H1 (cell line): Measurements from ENCODE around the gene EFCAB10. TPM values are rescaled to one million over a fixed set of nuclear protein-coding genes. Genes with fewer than 3 reads are reported as not detected.
"Not testable (repeated sequence)": the region's sequence is repeated elsewhere in the genome, so short reads cannot be mapped to it uniquely, and the experiment has no call there.

ENCODE experiments used
- CTCF ChIA-PET: fragments of 300-600 bp; sonication (Branson Sonifier 250); formaldehyde crosslinking; loops from one replicate; lab custom pipeline; 2021; ENCODE audit not compliant: partially characterized antibody; lab: Charles Lee
- POLR2A ChIA-PET: fragments of 300-600 bp; sonication (Branson Sonifier 250); formaldehyde crosslinking; loops from one replicate; lab custom pipeline; 2021; ENCODE audit warnings: inconsistent platforms; ENCODE audit not compliant: partially characterized antibody; lab: Charles Lee
- DNase-seq, 2 experiments: peaks; one replicate each; pipeline versions ENCODE4 v3.0.0 to v3.0.0-alpha.2; 2010 to 2022; ENCODE audit warnings: low spot score in 2 of 2, low read depth in 1 of 2, mixed read lengths in 1 of 2
- FAIRE-seq: peaks from 2 replicates; lab custom pipeline; 2011; peaks lifted over from hg19 to GRCh38; lab: Jason Lieb, UNC
- H2AFZ ChIP-seq: 2 replicates; pipeline ENCODE4 v1.8.1; 2012; ENCODE audit warnings: low read length, inconsistent platforms
- H2AK5ac ChIP-seq: 2 replicates; pipeline ENCODE4 v1.6.1; 2013; ENCODE audit warnings: low read depth, low read length
- H2BK120ac ChIP-seq: replicated peaks from 2 replicates; pipeline ENCODE3; 2013; ENCODE audit warnings: low read depth, low read length, inconsistent platforms
- H2BK12ac ChIP-seq: 2 replicates; pipeline ENCODE4 v1.6.1; 2013; ENCODE audit warnings: low read depth, low read length
- H2BK15ac ChIP-seq: 2 replicates; pipeline ENCODE4 v1.6.1; 2013; ENCODE audit warnings: low read length
- H2BK20ac ChIP-seq: 2 replicates; pipeline ENCODE4 v1.6.1; 2013; ENCODE audit warnings: low read length
- H2BK5ac ChIP-seq: 2 replicates; pipeline ENCODE4 v1.6.1; 2013; ENCODE audit warnings: low read depth, low read length
- H3K14ac ChIP-seq: 2 replicates; pipeline ENCODE4 v1.6.1; 2013; ENCODE audit warnings: inconsistent platforms; ENCODE audit not compliant: insufficient read length
- H3K18ac ChIP-seq: 2 replicates; pipeline ENCODE4 v1.6.1; 2013; ENCODE audit warnings: low read length; ENCODE audit errors: extremely low read depth
- H3K23ac ChIP-seq: 2 replicates; pipeline ENCODE4 v1.6.1; 2013; ENCODE audit warnings: inconsistent platforms; ENCODE audit not compliant: insufficient read length
- H3K23me2 ChIP-seq: 2 replicates; pipeline ENCODE4 v1.6.1; 2013; ENCODE audit warnings: low read depth, low read length
- H3K27ac ChIP-seq: 2 replicates; pipeline ENCODE4 v1.6.1; 2011; ENCODE audit warnings: low read depth, low read length, inconsistent platforms
- H3K27me3 ChIP-seq, 4 experiments: replicated peaks in 1 of 4; 1 replicate in 1 of 4; 2 replicates in 3 of 4; pipeline versions ENCODE4 v1.6.1 to v1.8.1; 2011 to 2013; ENCODE audit warnings: low read length in 3 of 4, mild to moderate bottlenecking in 3 of 4, inconsistent platforms in 2 of 4, mixed read lengths in 2 of 4, moderate library complexity in 1 of 4; ENCODE audit not compliant: control insufficient read depth in 3 of 4, insufficient read depth in 3 of 4; ENCODE audit errors: extremely low read depth in 1 of 4
- H3K36me3 ChIP-seq, 4 experiments: 2 replicates each; pipeline versions ENCODE4 v1.6.1 to v1.8.1; 2011 to 2013; ENCODE audit warnings: mild to moderate bottlenecking in 4 of 4, low read length in 3 of 4, moderate library complexity in 2 of 4, control low read depth in 1 of 4, inconsistent platforms in 1 of 4; ENCODE audit not compliant: insufficient read depth in 4 of 4, control insufficient read depth in 2 of 4
- H3K4ac ChIP-seq: replicated peaks from 2 replicates; pipeline ENCODE3; 2013; ENCODE audit warnings: low read length, low read depth, mixed read lengths, inconsistent platforms; ENCODE audit not compliant: insufficient read length
- H3K4me1 ChIP-seq, 4 experiments: replicated peaks in 1 of 4; 1 replicate in 1 of 4; 2 replicates in 3 of 4; pipeline versions ENCODE4 v1.6.1 to v1.8.1; 2011 to 2013; ENCODE audit warnings: low read length in 3 of 4, inconsistent platforms in 2 of 4, mixed read lengths in 1 of 4; ENCODE audit not compliant: insufficient read depth in 4 of 4, control insufficient read depth in 3 of 4
- H3K4me2 ChIP-seq, 2 experiments: 2 replicates each; pipeline versions ENCODE4 v1.6.1 to v1.8.1; 2011 to 2013; ENCODE audit warnings: low read depth in 2 of 2, low read length in 2 of 2, control low read depth in 1 of 2, inconsistent platforms in 1 of 2, mild to moderate bottlenecking in 1 of 2; ENCODE audit not compliant: insufficient read depth in 1 of 2
- H3K4me3 ChIP-seq, 4 experiments: fragments of 200-600, 300-600 bp in 1 of 4; sonication (generic), shearing (Covaris generic), sonication (Bioruptor Twin) in 1 of 4; 2 replicates each; pipeline versions ENCODE4 v1.5.1 to v1.8.1; 2011 to 2016; ENCODE audit warnings: low read length in 4 of 4, low read depth in 3 of 4, control low read depth in 2 of 4, inconsistent platforms in 2 of 4, mild to moderate bottlenecking in 2 of 4, mixed read lengths in 1 of 4, moderate library complexity in 1 of 4; ENCODE audit not compliant: insufficient read depth in 2 of 4; ENCODE audit errors: extremely low read depth in 1 of 4
- H3K56ac ChIP-seq: replicated peaks from 2 replicates; pipeline ENCODE3; 2013; ENCODE audit warnings: low read depth, mild to moderate bottlenecking, mixed read lengths, low read length, inconsistent platforms; ENCODE audit not compliant: insufficient read length
- H3K79me1 ChIP-seq: 2 replicates; pipeline ENCODE4 v1.6.1; 2013; ENCODE audit warnings: low read depth, low read length, control low read depth
- H3K79me2 ChIP-seq, 2 experiments: 2 replicates each; pipeline versions ENCODE4 v1.6.1 to v1.8.1; 2012 to 2013; ENCODE audit warnings: low read length in 2 of 2, mild to moderate bottlenecking in 2 of 2, inconsistent platforms in 1 of 2; ENCODE audit not compliant: insufficient read depth in 2 of 2, control insufficient read depth in 1 of 2
- H3K9ac ChIP-seq, 4 experiments: replicated peaks in 1 of 4; 1 replicate in 1 of 4; 2 replicates in 3 of 4; pipeline versions ENCODE4 v1.6.1 to v1.8.1; 2011 to 2013; ENCODE audit warnings: low read depth in 3 of 4, low read length in 3 of 4, control low read depth in 2 of 4, mild to moderate bottlenecking in 2 of 4, moderate library complexity in 2 of 4, inconsistent platforms in 1 of 4; ENCODE audit errors: extremely low read depth in 1 of 4
- H3K9me3 ChIP-seq, 2 experiments: 2 replicates each; pipeline versions ENCODE4 v1.6.1 to v1.8.1; 2012 to 2013; ENCODE audit warnings: mild to moderate bottlenecking in 2 of 2, moderate library complexity in 2 of 2, control low read depth in 1 of 2, inconsistent platforms in 1 of 2, low read depth in 1 of 2, low read length in 1 of 2, mixed read lengths in 1 of 2; ENCODE audit not compliant: insufficient read depth in 2 of 2
- H4K20me1 ChIP-seq, 2 experiments: replicated peaks in 1 of 2; 2 replicates each; pipeline versions ENCODE3 to v1.8.1; 2011 to 2013; ENCODE audit warnings: inconsistent platforms in 2 of 2, low read length in 2 of 2, mild to moderate bottlenecking in 1 of 2; ENCODE audit not compliant: insufficient read depth in 2 of 2, control insufficient read depth in 1 of 2
- H4K5ac ChIP-seq: 2 replicates; pipeline ENCODE4 v1.6.1; 2013; ENCODE audit warnings: low read length, low read depth, mixed read lengths, inconsistent platforms; ENCODE audit not compliant: insufficient read length
- H4K8ac ChIP-seq: 2 replicates; pipeline ENCODE4 v1.8.0; 2013; ENCODE audit warnings: mild to moderate bottlenecking, moderate library complexity, low read length, inconsistent platforms; ENCODE audit not compliant: insufficient read depth; ENCODE audit errors: extremely low read depth
- H4K91ac ChIP-seq: replicated peaks from 2 replicates; pipeline ENCODE3; 2013; ENCODE audit warnings: low read length, mixed read lengths, inconsistent platforms; ENCODE audit not compliant: insufficient read length
- WGBS, 2 experiments: shearing (Covaris generic) in 1 of 2; methylation state at CpG; one replicate each; pipeline versions ENCODE4 v1.1.6 to v1.1.7; 2013 to 2015; ENCODE audit warnings: low lambda C conversion rate in 2 of 2, mixed read lengths in 2 of 2, inconsistent platforms in 1 of 2, low coverage in 1 of 2, missing lambda C conversion rate in 1 of 2; ENCODE audit not compliant: insufficient replicate concordance in 2 of 2, insufficient coverage in 1 of 2, insufficient read length in 1 of 2; ENCODE audit errors: extremely low coverage in 1 of 2, missing lambda C conversion rate in 1 of 2; 5-methylcytosine and 5-hydroxymethylcytosine counted together
- polyA plus RNA-seq, 7 experiments: library from polyadenylated mRNA; depleted of rRNA in 3 of 7; stranded (reverse) in 5 of 7; unstranded in 2 of 7; fragments of >200 nt in 5 of 7; fragments of 200-250 nt in 2 of 7; gene quantifications; 1 replicate in 5 of 7; 2 replicates in 1 of 7; 4 replicates in 1 of 7; pipeline versions ENCODE4 v1.2.1 to v1.2.3, GENCODE V29; 2011 to 2013; ENCODE audit warnings: missing spikeins in 2 of 7, mixed read lengths in 2 of 7
- total RNA-seq: library from RNA; stranded (reverse); fragmentation: NEBNext Ultra II Directional; extraction: Animal tissue kit (Norgen Biotek cat#: 25700); gene quantifications from 2 replicates; pipeline ENCODE4 v1.2.1, GENCODE V29; 2021

EFCAB10 gene
- total and polyA plus RNA-seq, 2 of the 8 experiments (the other 6 are each of a cell fraction or from before 2014, with no cell fraction given), result 0.80 to 3.1 TPM

GRCh38 chr7:105599080-105599479 is 17.8 kb upstream of the EFCAB10 start:
- H3K23me2 ChIP-seq, FAIRE-seq, H3K56ac ChIP-seq, H3K14ac ChIP-seq, H4K91ac ChIP-seq, H3K79me1 ChIP-seq, H3K4me3 ChIP-seq, H3K23ac ChIP-seq, H3K9me3 ChIP-seq, H2BK12ac ChIP-seq, DNase-seq, H3K4me2 ChIP-seq, H3K36me3 ChIP-seq, H4K8ac ChIP-seq, H4K5ac ChIP-seq, H2AFZ ChIP-seq, H3K27me3 ChIP-seq, H2AK5ac ChIP-seq, H2BK15ac ChIP-seq, H2BK20ac ChIP-seq, H3K27ac ChIP-seq, H3K18ac ChIP-seq, H2BK5ac ChIP-seq, H3K9ac ChIP-seq, H3K4ac ChIP-seq, H2BK120ac ChIP-seq, H4K20me1 ChIP-seq, H3K79me2 ChIP-seq: not testable (repeated sequence)
- peaks cover 0 to 14% (median 5%) of the 10 kb centered on the region in 4 experiments; a peak in 4 of 7 replicates for H3K4me1 ChIP-seq
- CTCF ChIA-PET, result interaction anchor here (0.8 to 2.1 kb wide), 7 partner anchors 10 to 198 kb away, joined by 3 to 8 read pairs (median 3); partner anchors contain the start of gene RINT1
- POLR2A ChIA-PET, result interaction anchor here (1.7 kb wide), 1 partner anchor 24 kb away, joined by 3 read pairs; no protein-coding TSS in a partner anchor
- WGBS, 2 experiments, result 88% methylated on average over 8 of the region's 8 CpGs; no CpG with 5 or more reads in 1 of the 2 experiments
